Endothelial cell of umbilical vein (primary cell): ENCODE results near the gene CD79B. TPM values are rescaled to one million over a fixed set of nuclear protein-coding genes. Genes with fewer than 3 reads are reported as not detected.

Source experiments
- BruUV-seq: library from RNA; stranded (reverse); fragments of 400-500 nt; replicated peaks from 2 replicates; lab custom pipeline; 2021; lab: Mats Ljungman, UMichigan
- CTCF ChIA-PET: fragments of 300-600, 350-600 bp; sonication (Branson Sonifier 250); formaldehyde crosslinking; loops from one replicate; lab custom pipeline; 2021; ENCODE audit warnings: antibody characterized with exemption, inconsistent platforms; lab: Charles Lee
- POLR2A ChIA-PET: fragments of 300-600, 350-600 bp; sonication (Branson Sonifier 250); formaldehyde crosslinking; loops from one replicate; lab custom pipeline; 2021; ENCODE audit warnings: antibody characterized with exemption, inconsistent platforms; lab: Charles Lee
- DNase-seq: peaks from one replicate; pipeline ENCODE4 v3.0.0-alpha.2; 2011; ENCODE audit warnings: low read depth, low spot score
- FAIRE-seq: peaks from 2 replicates; lab custom pipeline; 2011; peaks lifted over from hg19 to GRCh38; lab: Jason Lieb, UNC
- H2AFZ ChIP-seq: 2 replicates; pipeline ENCODE4 v1.6.0; 2012; ENCODE audit warnings: low read depth, low read length, control low read depth, inconsistent platforms
- H3K27ac ChIP-seq: 2 replicates; pipeline ENCODE4 v1.5.1; 2011; ENCODE audit warnings: low read depth, mild to moderate bottlenecking, control low read depth, low read length, moderate library complexity; ENCODE audit not compliant: insufficient read depth
- H3K27me3 ChIP-seq, 2 experiments: 2 replicates each; pipeline versions ENCODE4 v1.6.0 to v1.6.1; 2011; ENCODE audit warnings: low read length in 2 of 2, mixed read lengths in 1 of 2; ENCODE audit not compliant: control insufficient read depth in 2 of 2, insufficient read depth in 2 of 2
- H3K36me3 ChIP-seq, 2 experiments: 2 replicates in 1 of 2; 3 replicates in 1 of 2; pipeline ENCODE4 v1.5.1; 2011; ENCODE audit warnings: low read length in 2 of 2, mild to moderate bottlenecking in 1 of 2, moderate library complexity in 1 of 2; ENCODE audit not compliant: control insufficient read depth in 2 of 2, insufficient read depth in 2 of 2; ENCODE audit errors: extremely low read depth in 1 of 2
- H3K4me1 ChIP-seq: 3 replicates; pipeline ENCODE4 v1.5.1; 2011; ENCODE audit warnings: mild to moderate bottlenecking, low read length; ENCODE audit not compliant: control insufficient read depth, insufficient read depth; ENCODE audit errors: extremely low read depth
- H3K4me2 ChIP-seq: 2 replicates; pipeline ENCODE4 v1.6.1; 2011; ENCODE audit warnings: low read length, control low read depth, mixed read lengths; ENCODE audit not compliant: insufficient read depth
- H3K4me3 ChIP-seq, 3 experiments: fragments of 200-600 bp in 1 of 3; sonication (generic), shearing (Covaris generic) in 1 of 3; replicated peaks in 1 of 3; 2 replicates each; pipeline ENCODE4 v1.5.1; 2011 to 2016; ENCODE audit warnings: control low read depth in 3 of 3, low read length in 3 of 3, mild to moderate bottlenecking in 2 of 3, inconsistent platforms in 1 of 3, low read depth in 1 of 3, moderate library complexity in 1 of 3; ENCODE audit not compliant: insufficient read depth in 1 of 3
- H3K79me2 ChIP-seq: 2 replicates; pipeline ENCODE4 v1.6.0; 2012; ENCODE audit warnings: low read length, inconsistent platforms; ENCODE audit not compliant: control insufficient read depth, insufficient read depth
- H3K9ac ChIP-seq: replicated peaks from 2 replicates; pipeline ENCODE3; 2011; ENCODE audit warnings: low read length, control low read depth; ENCODE audit not compliant: insufficient read depth; ENCODE audit errors: extremely low read depth
- H3K9me1 ChIP-seq: replicated peaks from 3 replicates; pipeline ENCODE4 v1.6.0; 2011; ENCODE audit warnings: mild to moderate bottlenecking, low read length; ENCODE audit not compliant: control insufficient read depth, insufficient read depth; ENCODE audit errors: extremely low read depth
- H3K9me3 ChIP-seq: replicated peaks from 2 replicates; pipeline ENCODE4 v1.5.1; 2012; ENCODE audit warnings: low read length, inconsistent platforms; ENCODE audit not compliant: control insufficient read depth, insufficient read depth
- H4K20me1 ChIP-seq: replicated peaks from 2 replicates; pipeline ENCODE3; 2011; ENCODE audit warnings: mild to moderate bottlenecking, low read length; ENCODE audit not compliant: control insufficient read depth, insufficient read depth; ENCODE audit errors: extremely low read depth
- EZH2 ChIP-seq: IDR thresholded peaks from 2 replicates; pipeline ENCODE4 v1.6.1; 2012; ENCODE audit warnings: borderline replicate concordance, low read depth, mild to moderate bottlenecking, moderate library complexity, low read length, inconsistent platforms; ENCODE audit not compliant: severe bottlenecking
- FOS ChIP-seq: IDR thresholded peaks from 2 replicates; pipeline ENCODE4 v1.6.1; 2011; ENCODE audit warnings: mild to moderate bottlenecking, low read length, moderate library complexity, borderline replicate concordance; ENCODE audit not compliant: insufficient read depth
- JUN ChIP-seq: IDR thresholded peaks from 2 replicates; pipeline ENCODE4 v1.6.1; 2011; ENCODE audit warnings: borderline replicate concordance, low read depth; ENCODE audit not compliant: insufficient read length, insufficient read depth
- POLR2A ChIP-seq: IDR thresholded peaks from 2 replicates; pipeline ENCODE4 v1.6.1; 2012; ENCODE audit warnings: low read depth, mild to moderate bottlenecking, control low read depth, low read length
- POLR2AphosphoS5 ChIP-seq: IDR thresholded peaks from 2 replicates; pipeline ENCODE4 v1.6.1; 2012; ENCODE audit warnings: low read depth, mild to moderate bottlenecking, control low read depth, low read length, moderate library complexity; ENCODE audit not compliant: insufficient read depth
- dilution Hi-C: fragments of 300-500 bp; cut with MboI; formaldehyde crosslinking; loops from one replicate; pipeline ENCODE4 v1.15.0; 2019; ENCODE audit warnings: low sequenced_read_pairs; ENCODE audit not compliant: extremely low pct_ligation_motif_present
- intact Hi-C: fragments of 100-400 bp; cut with micrococcal nuclease; formaldehyde crosslinking; loops from one replicate; pipeline ENCODE4 v1.10.0; 2022
- polyA plus RNA-seq, 4 experiments: library from polyadenylated mRNA; depleted of rRNA in 3 of 4; stranded (reverse) in 3 of 4; unstranded in 1 of 4; fragments of >200 nt; gene quantifications; 2 replicates each; pipeline versions ENCODE4 v1.2.1 to v1.2.3, GENCODE V29; 2011 to 2012; ENCODE audit warnings: missing spikeins in 1 of 4
- total RNA-seq: library from RNA; stranded (reverse); gene quantifications from 2 replicates; pipeline ENCODE4 v1.2.3, GENCODE V29; 2021
- TF ChIP-seq, protein P1 (sequence below): IDR thresholded peaks from 2 replicates; pipeline ENCODE4 v1.6.1; 2011; ENCODE audit not compliant: insufficient read depth, insufficient read length
- TF ChIP-seq, protein P2 (sequence below), 2 donors: IDR thresholded peaks; 1 replicate in 1 of 2; 2 replicates in 1 of 2; pipeline ENCODE4 v1.5.1; 2011; ENCODE audit warnings: low read length in 2 of 2, mild to moderate bottlenecking in 2 of 2, moderate library complexity in 2 of 2, control low read depth in 1 of 2, inconsistent platforms in 1 of 2, low read depth in 1 of 2; ENCODE audit not compliant: insufficient read depth in 1 of 2; ENCODE audit errors: extremely low read depth in 1 of 2

Gene CD79B
- total and polyA plus RNA-seq, 2 donors (not counting 3 experiments of a cell fraction or from before 2014, with no cell fraction given): 2.1 to 3.9 TPM

DNA sequence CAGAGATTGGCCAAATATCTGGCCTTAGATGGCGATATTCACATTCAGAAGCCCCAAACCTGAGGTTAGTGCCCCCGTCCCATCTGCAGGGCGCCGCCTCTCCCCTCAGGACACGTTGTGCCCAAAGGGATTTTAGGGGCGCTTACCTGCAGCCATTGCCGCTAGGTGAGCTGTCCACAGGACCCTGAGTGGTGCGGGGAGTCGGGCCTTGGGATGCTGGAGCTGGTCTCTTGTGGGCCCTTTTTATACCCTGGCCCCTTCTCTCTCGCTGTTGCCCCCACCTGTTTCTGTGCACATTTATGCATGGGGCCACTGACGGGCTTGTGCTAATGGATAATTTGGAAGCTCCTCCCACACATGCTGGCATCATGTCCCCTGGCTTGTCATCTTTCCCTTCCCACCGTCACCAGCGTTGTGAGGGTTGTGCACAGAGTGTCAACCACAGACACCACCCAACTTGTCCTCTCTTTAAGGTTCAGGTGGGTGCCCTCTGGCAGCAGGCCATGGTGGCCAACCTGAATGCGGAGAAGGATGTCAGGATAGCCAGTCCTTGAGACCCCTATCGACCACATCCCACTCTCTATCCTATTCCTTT lies 21.0 kb downstream of the CD79B start, which contains the start of gene CSHL1:
TSS of gene CSHL1 (minus strand) at position 218 of the 595 bp plus-strand sequence. CDS start at position 156, 62 bp downstream.
- no peak within 1 kb of the TSS for H3K4me3 ChIP-seq
- H3K36me3 ChIP-seq: no peaks in the 10 kb centered on the region
- H3K9ac ChIP-seq: no peak within 1 kb of the TSS
- CTCF ChIA-PET: interaction anchor here (1.0 to 4.7 kb wide), 17 partner anchors 7 to 371 kb away, joined by 3 to 33 read pairs (median 4); partner anchors contain the start of gene ERN1
- peaks cover 6 to 8% of the 10 kb centered on the region in 2 experiments for H3K27me3 ChIP-seq
- intact Hi-C loops: loop anchor here (2.0 kb wide), 2 partner anchors 220 to 368 kb away; partner anchors contain the start of gene ERN1
- no peaks in the 10 kb centered on the region for H4K20me1 ChIP-seq
- no peaks in the 10 kb centered on the region for H3K4me1 ChIP-seq
- TF ChIP-seq POLR2A: no peak
- TF ChIP-seq EZH2: no peak
- no peak for TF ChIP-seq JUN
- TF ChIP-seq POLR2AphosphoS5: no peak
- TF ChIP-seq, protein P1, sequence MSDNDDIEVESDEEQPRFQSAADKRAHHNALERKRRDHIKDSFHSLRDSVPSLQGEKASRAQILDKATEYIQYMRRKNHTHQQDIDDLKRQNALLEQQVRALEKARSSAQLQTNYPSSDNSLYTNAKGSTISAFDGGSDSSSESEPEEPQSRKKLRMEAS: no peak
- TF ChIP-seq, protein P2, sequence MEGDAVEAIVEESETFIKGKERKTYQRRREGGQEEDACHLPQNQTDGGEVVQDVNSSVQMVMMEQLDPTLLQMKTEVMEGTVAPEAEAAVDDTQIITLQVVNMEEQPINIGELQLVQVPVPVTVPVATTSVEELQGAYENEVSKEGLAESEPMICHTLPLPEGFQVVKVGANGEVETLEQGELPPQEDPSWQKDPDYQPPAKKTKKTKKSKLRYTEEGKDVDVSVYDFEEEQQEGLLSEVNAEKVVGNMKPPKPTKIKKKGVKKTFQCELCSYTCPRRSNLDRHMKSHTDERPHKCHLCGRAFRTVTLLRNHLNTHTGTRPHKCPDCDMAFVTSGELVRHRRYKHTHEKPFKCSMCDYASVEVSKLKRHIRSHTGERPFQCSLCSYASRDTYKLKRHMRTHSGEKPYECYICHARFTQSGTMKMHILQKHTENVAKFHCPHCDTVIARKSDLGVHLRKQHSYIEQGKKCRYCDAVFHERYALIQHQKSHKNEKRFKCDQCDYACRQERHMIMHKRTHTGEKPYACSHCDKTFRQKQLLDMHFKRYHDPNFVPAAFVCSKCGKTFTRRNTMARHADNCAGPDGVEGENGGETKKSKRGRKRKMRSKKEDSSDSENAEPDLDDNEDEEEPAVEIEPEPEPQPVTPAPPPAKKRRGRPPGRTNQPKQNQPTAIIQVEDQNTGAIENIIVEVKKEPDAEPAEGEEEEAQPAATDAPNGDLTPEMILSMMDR (IDR thresholded peaks at IDR 0.05; ENCODE audit: extremely low read depth in 1 of 2, insufficient read depth in 1 of 2, low read depth in 1 of 2, low read length in 2 of 2): no peak
- no peak for TF ChIP-seq FOS
- H3K9me3 ChIP-seq: no peaks in the 10 kb centered on the region
- dilution Hi-C loops: no loop called here
- POLR2A ChIA-PET: no interaction called here
- no peak within 1 kb of the TSS for H3K27ac ChIP-seq
- H3K9me1 ChIP-seq: no peaks in the 10 kb centered on the region
- no peak within 1 kb of the TSS for H3K4me2 ChIP-seq
- H3K79me2 ChIP-seq: no peaks in the 10 kb centered on the region
- FAIRE-seq (peak; percentile 52), DNase-seq (no peak)
- no TSS peak for BruUV-seq
- no peak within 1 kb of the TSS for H2AFZ ChIP-seq
